Heart right ventricle (tissue), 16 donors: ENCODE measurements around the gene TRIM45. TPM values are rescaled to one million over a fixed set of nuclear protein-coding genes. Genes with fewer than 3 reads are reported as not detected.

Source experiments
- ATAC-seq, 8 donors: fragments of 200-7000 bp; cut with Tn5 transposase; one replicate each; pipeline ENCODE4 v1.9.1; 2020; ENCODE audit warnings: mild to moderate bottlenecking in 8 of 8, moderate library complexity in 8 of 8, moderate number of reproducible peaks in 1 of 8
- DNase-seq, 2 donors: peaks; one replicate each; pipeline ENCODE4 v3.0.0-alpha.2; 2020
- H3K27ac ChIP-seq, 10 donors: fragments of 200-600 bp; sonication (generic) in 2 of 10; one replicate each; pipeline versions ENCODE4 v1.5.0 to v1.8.0; 2020 to 2022; ENCODE audit warnings: mild to moderate bottlenecking in 3 of 10
- H3K27me3 ChIP-seq, 7 donors: fragments of 200-600 bp; one replicate each; pipeline ENCODE4 v1.8.0; 2021 to 2022; ENCODE audit warnings: mild to moderate bottlenecking in 2 of 7
- H3K36me3 ChIP-seq, 9 donors: fragments of 200-600 bp; sonication (generic) in 1 of 9; one replicate each; pipeline versions ENCODE4 v1.5.0 to v1.8.0; 2020 to 2022; ENCODE audit warnings: mild to moderate bottlenecking in 2 of 9
- H3K4me1 ChIP-seq, 9 donors: fragments of 200-600 bp; sonication (generic) in 1 of 9; one replicate each; pipeline versions ENCODE4 v1.5.0 to v1.8.0; 2020 to 2022; ENCODE audit warnings: mild to moderate bottlenecking in 4 of 9
- H3K4me3 ChIP-seq, 10 donors: fragments of 200-600 bp; sonication (generic) in 2 of 10; one replicate each; pipeline versions ENCODE4 v1.5.0 to v1.8.0; 2020 to 2022; ENCODE audit warnings: mild to moderate bottlenecking in 7 of 10, moderate library complexity in 2 of 10
- H3K9me3 ChIP-seq, 11 donors: fragments of 200-600 bp in 10 of 11; sonication (generic) in 2 of 11; one replicate each; pipeline versions ENCODE4 v1.5.0 to v1.8.0; 2013 to 2022; ENCODE audit warnings: mild to moderate bottlenecking in 2 of 11, control low read depth in 1 of 11, moderate library complexity in 1 of 11
- WGBS, 2 donors: extraction: QIAGEN DNeasy Blood & Tissue Kit; methylation state at CpG; one replicate each; pipeline ENCODE4 v1.1.7; 2013; ENCODE audit warnings: inconsistent platforms in 1 of 2; 5-methylcytosine and 5-hydroxymethylcytosine counted together
- intact Hi-C, 10 donors: fragments of 100-400 bp; cut with DNase I; formaldehyde crosslinking; loops; one replicate each; pipeline versions ENCODE4 v1.11.1 to v1.14.2; 2022
- polyA plus RNA-seq, 2 donors: library from polyadenylated mRNA; stranded (reverse); fragments of 200-250 nt; gene quantifications; one replicate each; pipeline ENCODE4 v1.2.3, GENCODE V29; 2013
- total RNA-seq, 10 donors: library from RNA; stranded (reverse); fragmentation: NEBNext Ultra II Directional in 3 of 10; extraction: Animal tissue kit (Norgen Biotek cat#: 25700) in 3 of 10; gene quantifications; one replicate each; pipeline versions ENCODE4 v1.2.1 to v1.2.4, GENCODE V29; 2021 to 2023
- TF ChIP-seq, protein P1 (sequence below), 9 donors: fragments of 200-600 bp; sonication (generic) in 2 of 9; IDR thresholded peaks; one replicate each; pipeline versions ENCODE4 v1.5.0 to v1.8.0; 2021 to 2022; ENCODE audit warnings: antibody characterized with exemption in 9 of 9, mild to moderate bottlenecking in 5 of 9, moderate library complexity in 1 of 9
- donor health status: Arrhythmogenic right ventricular cardiomyopathy.
- donor health status: ischemic (EF 13 %, LVEDD 7.1; RV severe dilation, severe dysfunction).
- donor health status: healthy with polysubstance abuse.
- donor health status: DM: no; HTN: yes; CAD: no.
- donor health status: DM: no; HTN: no; CAD: no.
- donor health status: ischemic (EF 25% LVEDD 6.9; RV normal size, moderate dysfunction).
- donor health status: ischemic (EF 25% LVEDD 5.7; RV mildly dilated, moderate dysfunction).
- donor health status: healthy.
- donor health status: DM: yes; HTN: yes; CAD: no.
- donor health status: Ischemic cardiomyopathy.
- donor health status: ischemic (EF 35%, LVEDD 5.7; RV mildly dilated, moderate dysfunction).
- donor health status: nonischemic (EF 11% LVEDD 7.7; RV severe dilation, severe dysfunction).
- donor health status: DM: yes; HTN: yes; CAD: no.
- donor health status: PGD.
- donor health status: ischemic (EF 29% LVEDD 5.4; RV normal size, mild dysfunction).
- donor health status: nonischemic (EF 23%, LVEDD 6.1; RV moderate dilation, normal function).

TRIM45 gene
- total and polyA plus RNA-seq, 12 donors, result 1.3 to 21.6 (median 14.7) TPM

DNA sequence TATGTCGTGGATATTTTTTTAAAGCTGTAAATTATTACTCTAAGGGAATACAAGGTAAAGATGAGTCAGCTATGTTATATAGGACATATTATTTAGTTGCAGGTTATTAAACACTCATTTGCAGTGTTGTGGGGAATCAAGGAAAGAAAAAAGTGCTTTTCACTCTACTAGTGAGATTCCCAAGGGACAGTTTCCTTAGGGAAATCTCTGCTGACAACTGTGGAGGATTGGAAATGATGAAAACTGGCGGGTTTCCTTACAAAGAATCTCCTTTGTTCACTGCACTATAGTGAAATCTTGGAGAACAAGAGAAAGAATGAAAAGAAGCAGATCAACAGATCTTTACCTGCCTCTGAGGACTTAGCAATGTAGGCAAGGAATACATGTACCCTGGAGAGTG is 24.5 kb upstream of the TRIM45 start:
- ATAC-seq (no peak), DNase-seq (no peak)
- intact Hi-C loops, result no loop called here
- Histone ChIP-seq H3K27ac (peak overlapping the region in 1 of 10 donors; percentile 29), H3K9me3 (peaks cover 0 to under 1% (median 0%) of the 10 kb centered on the region in 11 donors), H3K4me3 (no peak overlapping the region), H3K27me3 (no peaks in the 10 kb centered on the region), H3K4me1 (peaks cover 0 to 34% (median 0%) of the 10 kb centered on the region in 9 donors), H3K36me3 (no peaks in the 10 kb centered on the region)
- TF ChIP-seq, protein P1, sequence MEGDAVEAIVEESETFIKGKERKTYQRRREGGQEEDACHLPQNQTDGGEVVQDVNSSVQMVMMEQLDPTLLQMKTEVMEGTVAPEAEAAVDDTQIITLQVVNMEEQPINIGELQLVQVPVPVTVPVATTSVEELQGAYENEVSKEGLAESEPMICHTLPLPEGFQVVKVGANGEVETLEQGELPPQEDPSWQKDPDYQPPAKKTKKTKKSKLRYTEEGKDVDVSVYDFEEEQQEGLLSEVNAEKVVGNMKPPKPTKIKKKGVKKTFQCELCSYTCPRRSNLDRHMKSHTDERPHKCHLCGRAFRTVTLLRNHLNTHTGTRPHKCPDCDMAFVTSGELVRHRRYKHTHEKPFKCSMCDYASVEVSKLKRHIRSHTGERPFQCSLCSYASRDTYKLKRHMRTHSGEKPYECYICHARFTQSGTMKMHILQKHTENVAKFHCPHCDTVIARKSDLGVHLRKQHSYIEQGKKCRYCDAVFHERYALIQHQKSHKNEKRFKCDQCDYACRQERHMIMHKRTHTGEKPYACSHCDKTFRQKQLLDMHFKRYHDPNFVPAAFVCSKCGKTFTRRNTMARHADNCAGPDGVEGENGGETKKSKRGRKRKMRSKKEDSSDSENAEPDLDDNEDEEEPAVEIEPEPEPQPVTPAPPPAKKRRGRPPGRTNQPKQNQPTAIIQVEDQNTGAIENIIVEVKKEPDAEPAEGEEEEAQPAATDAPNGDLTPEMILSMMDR (IDR thresholded peaks at IDR 0.05), result no peak
- WGBS, 2 donors, result 85 to 91% methylated on average over 2 of the region's 2 CpGs

DNA sequence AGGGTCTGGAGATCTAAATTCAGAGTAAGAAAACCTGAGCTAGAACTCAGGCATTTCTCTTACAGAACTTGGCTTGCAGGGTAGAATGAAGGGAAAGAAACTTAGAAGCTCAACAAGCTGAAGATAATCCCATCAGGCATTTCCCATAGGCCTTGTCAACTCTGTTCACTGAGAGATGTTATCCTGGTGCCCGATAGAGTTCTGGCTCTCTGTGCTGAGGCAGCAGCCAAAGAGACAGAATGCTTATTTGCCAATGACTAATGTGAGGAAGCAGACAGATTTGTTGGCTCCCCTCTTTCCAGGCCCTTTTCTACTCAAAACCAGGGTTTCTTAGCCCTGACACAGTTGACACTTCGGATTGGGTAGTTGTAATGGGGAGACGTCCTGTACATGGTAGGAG is 22.3 kb upstream of the TRIM45 start:
- peak in 1 of 8 donors; percentile 45 for ATAC-seq
- Histone ChIP-seq H3K27me3 (no peaks in the 10 kb centered on the region), H3K36me3 (no peaks in the 10 kb centered on the region), H3K27ac (no peak overlapping the region), H3K4me1 (peaks cover 0 to 31% (median 0%) of the 10 kb centered on the region in 9 donors), H3K9me3 (no peaks in the 10 kb centered on the region), H3K4me3 (no peak overlapping the region)
- TF ChIP-seq, protein P1 (IDR thresholded peaks at IDR 0.05), result no peak
- no peak for DNase-seq
- 65 to 76% methylated on average over 3 of the region's 3 CpGs for WGBS, 2 donors
- intact Hi-C loops, result no loop called here

DNA sequence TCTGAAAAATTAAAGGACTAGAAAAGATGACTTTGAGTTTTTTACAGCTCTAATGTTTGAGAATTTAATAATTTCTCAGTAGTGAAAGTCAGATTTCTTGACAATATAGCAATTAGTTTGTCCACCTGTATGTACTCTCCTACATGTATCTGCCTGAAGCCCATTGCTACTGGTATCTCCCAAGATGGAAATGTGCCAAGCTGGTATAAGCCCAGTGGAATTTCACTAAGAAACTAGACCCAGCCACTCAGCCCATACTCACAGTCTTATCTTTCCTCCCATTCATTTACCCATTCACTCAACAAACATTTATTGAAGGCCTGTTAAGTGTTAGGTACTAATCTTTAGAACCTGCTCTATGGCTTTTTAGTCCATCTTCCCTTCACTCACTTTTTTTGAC is 21.6 kb upstream of the TRIM45 start:
- TF ChIP-seq, protein P1 (IDR thresholded peaks at IDR 0.05), result no peak
- Histone ChIP-seq H3K27ac (no peak overlapping the region), H3K27me3 (no peaks in the 10 kb centered on the region), H3K9me3 (no peaks in the 10 kb centered on the region), H3K36me3 (no peaks in the 10 kb centered on the region), H3K4me1 (peaks cover 0 to 24% (median 0%) of the 10 kb centered on the region in 9 donors), H3K4me3 (no peak overlapping the region)
- ATAC-seq (no peak), DNase-seq (no peak)
- intact Hi-C loops, result no loop called here

DNA sequence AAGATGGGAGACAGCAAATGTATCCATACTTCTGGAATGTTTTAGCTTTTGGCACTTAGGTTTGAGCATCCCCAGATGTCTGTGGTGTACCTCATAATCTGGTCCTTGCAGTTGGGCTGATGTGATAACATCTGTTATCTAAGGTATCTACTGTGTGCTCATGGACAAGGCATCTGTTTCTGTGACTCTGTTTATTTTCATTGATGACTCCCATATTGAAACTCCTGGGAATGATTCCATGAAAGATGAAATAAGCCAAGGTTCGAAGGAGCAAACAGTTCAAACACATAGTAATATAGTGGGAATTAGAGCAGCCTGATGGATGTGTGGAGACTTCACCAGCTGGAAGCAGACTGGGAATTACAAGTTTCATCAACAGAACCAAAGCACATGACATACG is 20.7 kb upstream of the TRIM45 start:
- ATAC-seq (no peak), DNase-seq (no peak)
- TF ChIP-seq, protein P1 (IDR thresholded peaks at IDR 0.05), result no peak
- Histone ChIP-seq H3K9me3 (no peaks in the 10 kb centered on the region), H3K27me3 (no peaks in the 10 kb centered on the region), H3K36me3 (no peaks in the 10 kb centered on the region), H3K27ac (no peak overlapping the region), H3K4me3 (no peak overlapping the region), H3K4me1 (peaks cover 0 to 16% (median 0%) of the 10 kb centered on the region in 9 donors)
- intact Hi-C loops, result no loop called here
- WGBS, 2 donors, result 74 to 78% methylated on average over 2 of the region's 2 CpGs
